ENCODE measurements around the gene ARHGEF10L. TPM values are rescaled to one million over a fixed set of nuclear protein-coding genes. Genes with fewer than 3 reads are reported as not detected.

ARHGEF10L gene
- polyA plus RNA-seq, 1 donor (not counting 4 experiments of a cell fraction or from before 2014, with no cell fraction given): 2.4 TPM

DNA sequence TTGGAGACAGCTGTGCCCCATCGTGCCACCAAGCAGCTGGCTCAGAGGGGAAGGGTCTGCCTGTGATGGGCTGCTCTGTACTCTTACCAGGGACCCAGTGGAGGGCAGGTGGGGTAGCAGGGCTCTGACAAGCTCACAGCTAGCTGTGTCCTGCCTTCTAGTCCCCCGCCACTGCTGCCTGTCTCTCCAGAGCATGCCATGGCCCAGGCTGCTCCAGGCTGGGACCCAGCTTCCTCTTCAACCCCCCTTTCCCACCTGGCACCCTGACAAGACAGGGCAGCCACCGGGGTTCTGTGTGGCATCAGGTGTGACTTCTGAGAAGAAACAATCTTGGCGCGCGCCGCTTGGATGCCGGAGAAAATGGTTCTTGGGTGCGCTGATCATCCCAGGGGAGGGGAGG, 123.3 kb downstream of the ARHGEF10L start:
- Histone ChIP-seq H3K9ac (ENCODE audit: control insufficient read depth, extremely low read depth, insufficient read depth, low read length) (no peak overlapping the region), H2AFZ (ENCODE audit: control insufficient read depth, low read length) (no peak overlapping the region), H3K9me3 (ENCODE audit: control insufficient read depth, low read depth, low read length) (no peaks in the 10 kb centered on the region), H3K4me1 (ENCODE audit: control insufficient read depth, extremely low read depth, insufficient read depth, low read length) (no peaks in the 10 kb centered on the region), H3K9me1 (ENCODE audit: control insufficient read depth, extremely low read depth, insufficient read depth, low read length) (no peaks in the 10 kb centered on the region), H3K27ac (ENCODE audit: control insufficient read depth, insufficient read depth, low read length) (no peak overlapping the region), H3K27me3 (ENCODE audit: control insufficient read depth, extremely low read depth, insufficient read depth, low read length) (no peaks in the 10 kb centered on the region), H3K4me3 (ENCODE audit: control insufficient read depth in 2 of 3, extremely low read depth in 1 of 3, insufficient read depth in 2 of 3, low read depth in 1 of 3, low read length in 3 of 3) (no peak overlapping the region), H3K36me3 (ENCODE audit: control insufficient read depth in 2 of 2, extremely low read depth in 1 of 2, insufficient read depth in 2 of 2, low read length in 2 of 2) (peaks cover 0 to 4% of the 10 kb centered on the region in 2 experiments), H3K4me2 (ENCODE audit: control insufficient read depth, extremely low read depth, insufficient read depth, low read depth, low read length) (no peak overlapping the region), H3K79me2 (ENCODE audit: control insufficient read depth, insufficient read depth, low read length) (no peaks in the 10 kb centered on the region), H4K20me1 (ENCODE audit: control insufficient read depth, extremely low read depth, insufficient read depth, low read length) (no peaks in the 10 kb centered on the region)
- dilution Hi-C loops (cut with MboI; ENCODE audit: extremely low pct_ligation_motif_present, low sequenced_read_pairs): no loop called here
- no peak for DNase-seq (ENCODE audit: low read depth, low spot score)
- TF ChIP-seq EZH2 (IDR thresholded peaks at IDR 0.05; ENCODE audit: low read length): no peak
- TF ChIP-seq, protein P1, sequence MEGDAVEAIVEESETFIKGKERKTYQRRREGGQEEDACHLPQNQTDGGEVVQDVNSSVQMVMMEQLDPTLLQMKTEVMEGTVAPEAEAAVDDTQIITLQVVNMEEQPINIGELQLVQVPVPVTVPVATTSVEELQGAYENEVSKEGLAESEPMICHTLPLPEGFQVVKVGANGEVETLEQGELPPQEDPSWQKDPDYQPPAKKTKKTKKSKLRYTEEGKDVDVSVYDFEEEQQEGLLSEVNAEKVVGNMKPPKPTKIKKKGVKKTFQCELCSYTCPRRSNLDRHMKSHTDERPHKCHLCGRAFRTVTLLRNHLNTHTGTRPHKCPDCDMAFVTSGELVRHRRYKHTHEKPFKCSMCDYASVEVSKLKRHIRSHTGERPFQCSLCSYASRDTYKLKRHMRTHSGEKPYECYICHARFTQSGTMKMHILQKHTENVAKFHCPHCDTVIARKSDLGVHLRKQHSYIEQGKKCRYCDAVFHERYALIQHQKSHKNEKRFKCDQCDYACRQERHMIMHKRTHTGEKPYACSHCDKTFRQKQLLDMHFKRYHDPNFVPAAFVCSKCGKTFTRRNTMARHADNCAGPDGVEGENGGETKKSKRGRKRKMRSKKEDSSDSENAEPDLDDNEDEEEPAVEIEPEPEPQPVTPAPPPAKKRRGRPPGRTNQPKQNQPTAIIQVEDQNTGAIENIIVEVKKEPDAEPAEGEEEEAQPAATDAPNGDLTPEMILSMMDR (optimal IDR thresholded peaks at IDR 0.05 in 1 of 3, IDR thresholded peaks at IDR 0.05 in 1 of 3, conservative IDR thresholded peaks at IDR 0.05 in 1 of 3; ENCODE audit: extremely low read depth in 1 of 3, insufficient read depth in 2 of 3, low read length in 3 of 3): no peak
- no peak for FAIRE-seq

DNA sequence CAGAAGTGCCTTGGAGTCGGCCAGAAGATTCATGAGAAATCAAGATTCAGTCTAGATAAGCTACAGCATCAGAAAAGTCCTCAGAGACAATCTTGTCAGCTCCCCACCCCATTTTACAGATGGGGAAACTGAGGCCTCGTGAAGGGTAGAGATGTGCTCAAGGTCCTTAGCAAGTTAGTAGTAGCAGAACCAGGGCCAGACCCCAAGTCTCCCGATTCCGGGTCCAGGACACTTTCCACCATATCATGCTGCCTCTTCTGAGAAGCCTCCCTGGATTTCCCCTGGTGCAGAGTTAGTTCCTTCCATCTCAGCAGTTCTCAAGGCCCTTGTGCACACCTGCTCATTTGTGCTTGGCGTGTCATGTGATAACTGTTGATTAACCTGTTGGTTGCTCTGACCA, 124.1 kb downstream of the ARHGEF10L start:
- Histone ChIP-seq H4K20me1 (ENCODE audit: control insufficient read depth, extremely low read depth, insufficient read depth, low read length) (no peaks in the 10 kb centered on the region), H3K9ac (ENCODE audit: control insufficient read depth, extremely low read depth, insufficient read depth, low read length) (no peak overlapping the region), H3K4me2 (ENCODE audit: control insufficient read depth, extremely low read depth, insufficient read depth, low read depth, low read length) (no peak overlapping the region), H3K36me3 (ENCODE audit: control insufficient read depth in 2 of 2, extremely low read depth in 1 of 2, insufficient read depth in 2 of 2, low read length in 2 of 2) (peaks cover 0 to 4% of the 10 kb centered on the region in 2 experiments), H3K79me2 (ENCODE audit: control insufficient read depth, insufficient read depth, low read length) (no peaks in the 10 kb centered on the region), H3K27me3 (ENCODE audit: control insufficient read depth, extremely low read depth, insufficient read depth, low read length) (no peaks in the 10 kb centered on the region), H3K9me3 (ENCODE audit: control insufficient read depth, low read depth, low read length) (no peaks in the 10 kb centered on the region), H3K9me1 (ENCODE audit: control insufficient read depth, extremely low read depth, insufficient read depth, low read length) (no peaks in the 10 kb centered on the region), H2AFZ (ENCODE audit: control insufficient read depth, low read length) (no peak overlapping the region), H3K4me3 (ENCODE audit: control insufficient read depth in 2 of 3, extremely low read depth in 1 of 3, insufficient read depth in 2 of 3, low read depth in 1 of 3, low read length in 3 of 3) (no peak overlapping the region), H3K27ac (ENCODE audit: control insufficient read depth, insufficient read depth, low read length) (no peak overlapping the region), H3K4me1 (ENCODE audit: control insufficient read depth, extremely low read depth, insufficient read depth, low read length) (no peaks in the 10 kb centered on the region)
- no peak for TF ChIP-seq EZH2 (IDR thresholded peaks at IDR 0.05; ENCODE audit: low read length)
- TF ChIP-seq, protein P1 (optimal IDR thresholded peaks at IDR 0.05 in 1 of 3, IDR thresholded peaks at IDR 0.05 in 1 of 3, conservative IDR thresholded peaks at IDR 0.05 in 1 of 3; ENCODE audit: extremely low read depth in 1 of 3, insufficient read depth in 2 of 3, low read length in 3 of 3): no peak
- dilution Hi-C loops (cut with MboI; ENCODE audit: extremely low pct_ligation_motif_present, low sequenced_read_pairs): no loop called here
- FAIRE-seq (no peak), DNase-seq (ENCODE audit: low read depth, low spot score) (no peak)

Data from keratinocyte (primary cell).